ENCODE data around the gene WWOX.

DNA sequence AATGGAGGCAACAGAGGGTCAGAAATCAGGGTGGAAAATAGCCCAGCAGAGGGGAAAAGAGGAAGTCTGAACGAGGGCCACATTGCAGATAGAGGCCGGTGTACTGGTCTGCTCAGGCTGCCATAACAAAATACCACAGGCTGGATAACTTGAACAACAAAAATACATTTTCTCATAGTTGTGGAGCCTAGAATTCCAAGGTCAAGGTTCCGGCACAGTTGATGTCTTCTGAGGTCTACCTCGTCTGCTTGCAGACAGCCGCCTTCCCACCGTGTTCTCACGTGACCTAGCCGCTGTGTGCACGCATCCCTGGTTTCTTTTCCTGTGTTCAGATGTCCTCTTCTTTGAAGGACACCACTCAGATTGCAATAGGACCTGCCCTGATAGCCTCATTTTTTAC is 249.4 kb downstream of the WWOX start:
- TF ChIP-seq, protein P1, sequence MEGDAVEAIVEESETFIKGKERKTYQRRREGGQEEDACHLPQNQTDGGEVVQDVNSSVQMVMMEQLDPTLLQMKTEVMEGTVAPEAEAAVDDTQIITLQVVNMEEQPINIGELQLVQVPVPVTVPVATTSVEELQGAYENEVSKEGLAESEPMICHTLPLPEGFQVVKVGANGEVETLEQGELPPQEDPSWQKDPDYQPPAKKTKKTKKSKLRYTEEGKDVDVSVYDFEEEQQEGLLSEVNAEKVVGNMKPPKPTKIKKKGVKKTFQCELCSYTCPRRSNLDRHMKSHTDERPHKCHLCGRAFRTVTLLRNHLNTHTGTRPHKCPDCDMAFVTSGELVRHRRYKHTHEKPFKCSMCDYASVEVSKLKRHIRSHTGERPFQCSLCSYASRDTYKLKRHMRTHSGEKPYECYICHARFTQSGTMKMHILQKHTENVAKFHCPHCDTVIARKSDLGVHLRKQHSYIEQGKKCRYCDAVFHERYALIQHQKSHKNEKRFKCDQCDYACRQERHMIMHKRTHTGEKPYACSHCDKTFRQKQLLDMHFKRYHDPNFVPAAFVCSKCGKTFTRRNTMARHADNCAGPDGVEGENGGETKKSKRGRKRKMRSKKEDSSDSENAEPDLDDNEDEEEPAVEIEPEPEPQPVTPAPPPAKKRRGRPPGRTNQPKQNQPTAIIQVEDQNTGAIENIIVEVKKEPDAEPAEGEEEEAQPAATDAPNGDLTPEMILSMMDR (IDR thresholded peaks at IDR 0.05; ENCODE audit: insufficient read depth, low read depth, low read length) = no peak
- TF ChIP-seq EZH2 (IDR thresholded peaks at IDR 0.05; ENCODE audit: insufficient read depth, low read length) = no peak
